Skeletal muscle cell (primary cell): ENCODE data around the gene FMO5.

Experiments
- DNase-seq: peaks from one replicate; pipeline ENCODE4 v3.0.0-alpha.2; 2010; ENCODE audit warnings: low read depth
- H3K4me3 ChIP-seq: 2 replicates; pipeline ENCODE4 v1.5.1; 2011; ENCODE audit warnings: low read depth, mild to moderate bottlenecking, control low read depth, low read length, moderate library complexity

Gene FMO5, protein sequence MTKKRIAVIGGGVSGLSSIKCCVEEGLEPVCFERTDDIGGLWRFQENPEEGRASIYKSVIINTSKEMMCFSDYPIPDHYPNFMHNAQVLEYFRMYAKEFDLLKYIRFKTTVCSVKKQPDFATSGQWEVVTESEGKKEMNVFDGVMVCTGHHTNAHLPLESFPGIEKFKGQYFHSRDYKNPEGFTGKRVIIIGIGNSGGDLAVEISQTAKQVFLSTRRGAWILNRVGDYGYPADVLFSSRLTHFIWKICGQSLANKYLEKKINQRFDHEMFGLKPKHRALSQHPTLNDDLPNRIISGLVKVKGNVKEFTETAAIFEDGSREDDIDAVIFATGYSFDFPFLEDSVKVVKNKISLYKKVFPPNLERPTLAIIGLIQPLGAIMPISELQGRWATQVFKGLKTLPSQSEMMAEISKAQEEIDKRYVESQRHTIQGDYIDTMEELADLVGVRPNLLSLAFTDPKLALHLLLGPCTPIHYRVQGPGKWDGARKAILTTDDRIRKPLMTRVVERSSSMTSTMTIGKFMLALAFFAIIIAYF

GRCh38 chr1:147225193-147225730, at the start of gene FMO5:
FMO5 (minus strand) TSS chr1:147225339; CDS start chr1:147225029, 310 bp downstream.
- DNase-seq: no peak
- H3K4me3 ChIP-seq: peak within 1 kb of the TSS; percentile 55

GRCh38 chr1:147273409-147274336, 48.5 kb upstream of the FMO5 start:
- H3K4me3 ChIP-seq: no peak overlapping the region
- DNase-seq: peak; percentile 54

- H3K4me3 ChIP-seq: no peak overlapping the region
Observed at GRCh38 chr1:147272042-147272441, 46.9 kb upstream of the FMO5 start.

DNA sequence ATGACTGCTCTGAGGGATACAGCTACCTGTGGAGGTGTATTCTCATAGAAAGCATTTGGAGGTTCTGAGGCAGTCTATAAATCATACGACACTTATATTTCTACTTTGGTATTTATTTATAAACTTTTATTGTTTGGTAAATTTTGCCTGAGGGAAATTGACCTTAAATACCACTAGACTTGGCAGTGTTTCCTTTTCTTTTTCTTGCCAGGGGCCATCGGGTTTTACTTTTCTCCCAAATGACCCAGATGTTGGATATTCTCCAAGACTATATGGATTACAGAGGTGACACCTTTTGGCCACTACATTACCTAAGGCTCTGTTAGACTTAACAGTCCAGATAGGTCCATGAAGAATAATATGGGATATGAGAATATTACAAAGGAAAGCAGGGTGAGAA, 45.6 kb upstream of the FMO5 start:
- H3K4me3 ChIP-seq: no peak overlapping the region
- no peak for DNase-seq

More at GRCh38 chr1:147272042-147272441, 46.9 kb upstream of the FMO5 start:
- no peak for DNase-seq

GRCh38 chr1:147267711-147268110, 42.6 kb upstream of the FMO5 start:
- no peak overlapping the region for H3K4me3 ChIP-seq
- no peak for DNase-seq

- DNase-seq: no peak
- H3K4me3 ChIP-seq: no peak overlapping the region
Observed at GRCh38 chr1:147266381-147266780, 41.2 kb upstream of the FMO5 start.

DNA sequence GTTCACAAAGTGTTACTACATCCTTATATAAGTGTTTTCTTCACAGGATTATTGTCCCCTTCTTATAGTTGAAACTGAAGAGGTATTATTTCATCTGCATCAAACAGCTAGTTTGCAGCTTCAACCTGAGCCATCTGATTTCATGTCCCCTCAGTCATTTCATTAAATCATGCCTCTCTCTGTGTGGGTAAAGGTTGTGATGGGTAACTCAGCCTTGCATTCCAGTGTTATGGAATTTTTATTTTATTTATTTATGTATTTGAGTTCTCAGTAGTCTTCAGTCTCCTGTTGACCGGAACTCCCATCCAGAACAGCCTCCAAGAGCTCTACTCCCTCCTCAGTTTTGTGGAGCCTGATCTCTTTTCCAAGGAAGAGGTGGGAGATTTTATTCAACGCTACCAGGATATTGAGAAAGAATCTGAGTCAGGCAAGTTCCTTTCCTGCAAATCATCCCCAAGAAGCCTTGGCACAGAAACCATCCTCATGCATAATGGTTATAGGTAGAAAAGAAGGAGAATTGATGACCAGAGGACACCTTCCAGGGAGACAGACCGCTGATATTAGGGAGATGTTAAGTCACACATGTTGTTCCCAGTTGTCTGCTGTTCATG, 39.1 kb upstream of the FMO5 start:
- peak; percentile 49 for DNase-seq
- no peak overlapping the region for H3K4me3 ChIP-seq

GRCh38 chr1:147260956-147261355, 35.8 kb upstream of the FMO5 start:
- no peak for DNase-seq
- no peak overlapping the region for H3K4me3 ChIP-seq

DNA sequence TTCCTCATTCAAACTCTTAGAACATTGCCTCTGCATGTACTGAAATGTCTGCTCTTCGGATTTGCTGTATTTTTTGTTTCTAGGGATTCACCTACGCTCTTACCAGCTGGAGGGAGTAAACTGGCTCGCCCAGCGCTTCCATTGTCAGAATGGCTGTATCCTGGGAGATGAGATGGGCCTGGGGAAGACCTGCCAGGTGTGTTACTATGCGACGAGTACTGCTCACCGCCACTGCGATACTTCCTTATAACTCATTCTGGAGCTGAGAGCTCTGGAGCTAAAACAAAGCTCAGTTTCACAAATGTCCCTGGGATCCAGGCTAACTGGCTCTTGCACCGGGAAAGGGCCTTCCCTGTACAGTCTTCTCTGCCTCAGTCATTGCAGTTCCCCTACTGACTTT, 27.4 kb upstream of the FMO5 start:
- no peak overlapping the region for H3K4me3 ChIP-seq
- DNase-seq: no peak

DNA sequence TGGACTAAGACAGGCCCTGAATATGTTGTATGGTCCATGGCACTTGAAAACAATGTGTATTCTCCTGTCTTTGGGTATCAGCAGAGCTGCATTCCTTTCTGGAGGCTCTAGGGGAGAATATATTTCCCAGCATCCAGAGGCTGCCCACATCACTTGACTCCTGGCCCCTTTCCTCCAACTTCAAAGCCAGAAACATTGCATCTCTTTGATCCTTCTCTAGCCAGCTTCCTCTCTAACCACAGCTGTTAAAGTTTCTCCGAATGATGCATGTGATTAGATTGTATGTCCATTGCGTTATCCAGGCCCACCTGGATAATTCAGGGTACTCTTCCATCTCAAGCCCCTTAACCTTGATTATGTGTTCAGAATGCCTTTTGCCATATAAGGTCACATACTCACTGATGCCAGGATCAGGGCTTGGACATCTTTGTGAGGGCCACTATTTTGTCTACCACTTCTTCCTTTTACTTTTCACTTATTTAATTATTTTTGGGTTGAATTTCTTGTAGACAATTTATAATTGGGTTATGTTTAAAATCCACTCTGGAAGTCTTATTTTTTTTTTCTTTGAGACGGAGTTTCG, 22.6 kb upstream of the FMO5 start:
- H3K4me3 ChIP-seq: no peak overlapping the region
- DNase-seq: no peak

GRCh38 chr1:147246910-147247655, 21.9 kb upstream of the FMO5 start:
- H3K4me3 ChIP-seq: no peak overlapping the region
- no peak for DNase-seq

DNA sequence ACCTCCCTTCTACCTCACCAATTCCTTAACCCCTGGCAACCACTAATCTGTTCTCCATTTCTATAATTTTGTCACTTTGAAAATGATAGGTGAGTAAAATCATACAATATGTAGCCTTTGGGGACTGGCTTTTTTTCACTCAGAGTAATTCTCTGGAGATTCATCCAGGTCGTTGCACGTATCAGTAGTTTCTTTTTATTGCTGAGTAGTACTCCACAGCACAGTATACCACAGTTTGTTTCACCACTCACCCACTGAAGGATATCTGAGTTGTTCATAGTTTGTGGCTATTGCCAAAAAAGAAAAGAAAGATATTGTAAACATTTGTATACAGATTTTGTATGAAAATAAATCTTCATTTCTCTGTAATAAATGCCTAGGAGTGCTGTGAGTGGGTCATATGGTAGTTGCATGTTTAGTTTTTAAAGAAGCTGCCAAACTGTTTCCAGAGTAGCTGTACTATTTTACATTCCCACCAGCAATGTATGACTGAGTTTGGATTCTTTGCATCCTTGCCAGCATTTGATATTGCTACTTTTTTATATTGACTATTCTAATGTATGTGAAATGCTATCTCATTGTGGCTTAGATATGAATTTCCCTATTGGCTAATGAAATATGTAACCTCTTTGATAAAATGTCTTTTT, 21.0 kb upstream of the FMO5 start:
- no peak for DNase-seq

DNA sequence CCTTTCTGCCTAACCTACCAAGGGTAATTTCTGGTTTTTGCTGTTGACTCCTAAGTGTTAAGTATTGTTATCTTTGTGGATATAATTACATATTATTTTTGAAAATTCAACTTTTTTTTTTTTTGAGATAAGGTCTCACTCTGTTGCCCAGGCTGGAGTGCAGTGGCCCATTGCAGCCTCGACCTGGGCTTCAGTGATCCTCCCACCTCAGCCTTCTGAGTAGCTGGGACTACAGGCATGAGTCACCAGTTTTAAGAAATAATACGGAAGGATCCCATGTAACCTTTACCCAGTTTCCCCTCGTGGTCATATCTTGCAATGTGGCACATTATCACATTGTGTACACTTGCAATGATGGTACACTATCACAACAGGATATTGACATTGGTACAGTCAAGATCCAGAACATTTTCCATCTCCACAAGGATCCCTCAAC, 20.5 kb upstream of the FMO5 start:
- H3K4me3 ChIP-seq: no peak overlapping the region
- DNase-seq: no peak

More for the DNA sequence above, 21.0 kb upstream of the FMO5 start:
- H3K4me3 ChIP-seq: no peak overlapping the region

DNA sequence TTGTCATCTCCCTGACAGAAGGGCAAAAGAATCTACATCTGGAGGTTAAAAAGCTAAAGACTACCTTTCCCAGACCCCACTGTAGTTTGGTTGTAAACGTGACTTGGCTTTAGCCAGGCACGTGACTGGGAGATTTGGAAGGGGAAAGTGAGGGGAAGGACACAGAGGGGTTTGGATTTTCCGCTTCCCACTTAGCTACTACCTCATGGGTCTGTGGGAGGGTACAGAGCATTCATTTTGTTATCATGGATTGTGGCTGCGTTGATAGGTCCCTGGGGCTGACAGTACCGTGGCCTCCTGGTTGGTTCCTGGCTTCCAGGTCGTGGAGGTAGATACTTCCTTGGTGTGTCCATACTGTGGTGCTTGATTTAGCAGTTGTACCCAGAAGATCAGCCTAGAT, 20.0 kb upstream of the FMO5 start:
- H3K4me3 ChIP-seq: no peak overlapping the region
- no peak for DNase-seq

DNA sequence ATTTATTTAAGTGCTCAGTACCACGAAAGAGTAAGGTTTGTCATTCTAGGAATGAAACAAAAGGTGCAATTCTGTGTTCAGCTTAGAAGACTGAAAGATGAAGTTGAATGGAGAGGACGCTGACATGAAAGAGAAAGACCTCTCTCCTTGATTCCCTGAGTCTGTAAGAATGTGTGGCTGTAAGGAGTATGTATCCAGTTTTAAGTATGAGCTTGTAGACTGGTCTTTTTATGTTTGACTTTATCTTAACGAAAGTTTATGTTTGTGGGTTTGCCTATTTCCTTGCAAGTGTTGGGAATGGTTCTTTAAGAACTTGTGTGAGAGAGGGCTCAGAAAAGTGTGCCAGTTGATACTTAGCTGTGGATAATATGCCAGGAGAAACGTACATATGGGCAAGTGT, 18.7 kb upstream of the FMO5 start:
- no peak for DNase-seq

GRCh38 chr1:147243228-147243685, 18.1 kb upstream of the FMO5 start:
- DNase-seq: no peak
- peak overlapping the region; percentile 88 for H3K4me3 ChIP-seq

More for the DNA sequence above, 18.7 kb upstream of the FMO5 start:
- H3K4me3 ChIP-seq: peak overlapping the region; percentile 88

DNA sequence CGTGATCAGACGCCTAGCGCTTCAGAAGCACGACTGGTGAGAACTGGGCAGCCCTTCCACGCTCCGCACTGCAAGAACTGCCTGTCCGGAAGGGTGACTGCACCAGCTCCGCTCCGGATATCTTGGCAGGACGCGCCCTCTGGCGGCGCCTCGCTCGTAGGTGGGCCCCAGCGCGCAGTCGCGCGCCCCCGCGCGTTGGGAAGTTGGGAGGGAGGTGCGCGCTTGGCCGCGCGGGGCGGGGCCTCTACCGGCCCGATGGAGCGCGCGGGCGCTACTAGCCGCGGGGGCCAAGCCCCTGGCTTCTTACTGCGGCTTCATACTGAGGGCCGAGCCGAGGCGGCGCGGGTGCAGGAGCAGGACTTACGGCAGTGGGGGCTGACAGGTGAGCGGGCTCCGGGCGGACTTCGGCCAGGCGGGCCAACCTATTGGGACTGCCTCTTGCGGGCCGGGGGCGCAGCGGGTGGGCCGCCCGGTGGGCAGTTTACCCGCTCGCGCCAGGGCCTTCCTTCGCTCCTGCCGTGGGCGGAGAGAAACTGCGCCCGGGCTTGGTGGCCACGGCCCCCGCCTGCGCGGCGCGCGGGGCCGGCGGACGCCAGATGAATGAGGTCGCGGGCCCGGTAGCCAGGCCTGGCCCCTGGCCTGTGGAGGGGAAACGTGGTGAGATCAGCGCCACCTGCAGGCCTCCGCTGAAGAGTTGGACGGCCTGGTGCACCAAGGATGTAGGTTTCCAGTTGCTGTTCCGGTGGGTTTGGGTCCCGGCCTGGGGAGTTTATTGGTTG, 17.5 kb upstream of the FMO5 start, which contains the start of gene CHD1L:
Gene CHD1L (plus strand): TSS at position 236 of the 779 bp plus-strand sequence. CDS start 20 bp downstream, at position 256.
- H3K4me3 ChIP-seq: peak within 1 kb of the TSS; percentile 88
- peak; percentile 87 for DNase-seq
